Suprapubic skin (tissue), 4 donors: ENCODE results near the gene PIAS1. TPM values are rescaled to one million over a fixed set of nuclear protein-coding genes. Genes with fewer than 3 reads are reported as not detected.

Source experiments
- DNase-seq, 2 donors: peaks; one replicate each; pipeline ENCODE4 v3.0.0-alpha.2; 2019; ENCODE audit warnings: low spot score in 2 of 2
- H3K27ac ChIP-seq: fragments of 200-600 bp; sonication (generic); one replicate; pipeline ENCODE4 v1.5.1; 2019
- H3K27me3 ChIP-seq: fragments of 200-600 bp; sonication (generic); one replicate; pipeline ENCODE4 v1.5.1; 2019
- H3K36me3 ChIP-seq: fragments of 200-600 bp; sonication (generic); one replicate; pipeline ENCODE4 v1.5.1; 2019
- H3K4me1 ChIP-seq: fragments of 200-600 bp; sonication (generic); one replicate; pipeline ENCODE4 v1.5.1; 2019
- H3K4me3 ChIP-seq: fragments of 200-600 bp; sonication (generic); one replicate; pipeline ENCODE4 v1.5.1; 2019; ENCODE audit warnings: mild to moderate bottlenecking
- H3K9me3 ChIP-seq: fragments of 200-600 bp; sonication (generic); one replicate; pipeline ENCODE4 v1.5.1; 2019
- CTCF ChIP-seq, 2 donors: fragments of 200-600 bp in 1 of 2; fragments of 450-650 bp in 1 of 2; sonication (generic) in 1 of 2; IDR thresholded peaks; one replicate each; pipeline ENCODE4 v1.5.1; 2016 to 2019; ENCODE audit warnings: antibody characterized with exemption in 2 of 2, mild to moderate bottlenecking in 1 of 2, moderate library complexity in 1 of 2
- EP300 ChIP-seq: sonication (generic); formaldehyde crosslinking; IDR thresholded peaks from one replicate; pipeline ENCODE4 v1.6.1; 2017; ENCODE audit warnings: antibody characterized with exemption
- POLR2A ChIP-seq, 2 donors: fragments of 450-650 bp; IDR thresholded peaks; one replicate each; pipeline ENCODE4 v1.6.1; 2017; ENCODE audit warnings: antibody characterized with exemption in 2 of 2, mild to moderate bottlenecking in 2 of 2, moderate library complexity in 2 of 2
- POLR2AphosphoS5 ChIP-seq, 3 donors: sonication (generic); formaldehyde crosslinking; IDR thresholded peaks; one replicate each; pipeline ENCODE4 v1.6.1; 2017; ENCODE audit warnings: antibody characterized with exemption in 3 of 3
- WGBS: methylation state at CpG from one replicate; pipeline ENCODE4 v1.1.5; 2018; 5-methylcytosine and 5-hydroxymethylcytosine counted together
- total RNA-seq, 4 donors: library from RNA; depleted of rRNA; stranded (reverse); fragments of >200 nt; gene quantifications; one replicate each; pipeline ENCODE4 v1.1.0, GENCODE V29; 2016

Gene PIAS1
- total RNA-seq, 4 donors from 2014 or later = 43.7 to 71.5 (median 52.5) TPM

DNA sequence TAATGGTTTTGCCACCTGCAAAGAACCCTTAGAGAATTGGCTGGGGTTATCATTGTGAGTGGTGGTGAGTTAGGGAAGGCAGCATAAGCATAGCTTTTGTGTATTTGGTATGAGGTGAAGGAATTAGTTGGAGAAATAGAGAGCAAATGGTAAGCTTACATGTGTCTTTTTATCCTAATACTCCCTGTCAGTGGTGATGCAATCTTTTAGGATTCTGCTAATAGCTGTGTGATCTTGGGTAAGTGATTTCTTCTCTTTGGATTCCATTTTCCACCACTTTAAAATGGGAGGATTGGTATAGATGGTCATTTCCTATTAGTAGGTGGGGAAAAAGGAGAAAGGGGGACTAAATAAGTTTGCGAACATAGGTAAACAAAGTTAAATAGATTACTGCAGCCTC lies 30.9 kb downstream of the PIAS1 start:
- H3K4me1 ChIP-seq = peaks cover 38% of the 10 kb centered on the region

DNA sequence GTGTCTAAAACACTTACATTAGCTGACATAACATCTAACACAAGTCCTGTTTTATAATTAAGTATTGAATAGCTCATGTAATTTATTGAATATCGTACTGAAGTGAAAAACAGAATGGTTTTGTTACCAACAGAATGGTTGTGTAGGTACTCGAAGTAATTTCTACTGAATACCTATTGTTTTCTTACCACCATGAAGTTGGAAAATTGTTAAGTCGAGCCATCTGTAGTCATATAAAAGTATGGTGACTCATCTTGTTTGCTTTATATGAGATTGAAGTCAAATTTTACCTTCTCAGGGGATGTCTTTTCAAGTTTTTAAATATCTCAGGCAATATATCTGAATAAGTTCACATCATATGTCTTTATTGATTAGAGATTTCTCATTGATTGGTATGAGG lies 37.6 kb downstream of the PIAS1 start:
- 88% methylated on average over 3 of the region's 3 CpGs for WGBS
- DNase-seq = no peak
- H3K36me3 ChIP-seq = peaks cover 19% of the 10 kb centered on the region
- no peak overlapping the region for H3K27ac ChIP-seq
- peaks cover 4% of the 10 kb centered on the region for H3K9me3 ChIP-seq
- H3K4me1 ChIP-seq = no peaks in the 10 kb centered on the region
- H3K4me3 ChIP-seq = no peak overlapping the region
- H3K27me3 ChIP-seq = no peaks in the 10 kb centered on the region
- TF ChIP-seq EP300 (no peak), POLR2AphosphoS5 (IDR thresholded peaks at IDR 0.05) (no peak), POLR2A (IDR thresholded peaks at IDR 0.05) (no peak), CTCF (IDR thresholded peaks at IDR 0.05) (no peak)

More for the DNA sequence above, 30.9 kb downstream of the PIAS1 start:
- 96% methylated on average over 1 of the region's 1 CpG for WGBS
- Histone ChIP-seq H3K9me3 (no peaks in the 10 kb centered on the region), H3K27me3 (no peaks in the 10 kb centered on the region), H3K27ac (no peak overlapping the region), H3K36me3 (peaks cover 10% of the 10 kb centered on the region), H3K4me3 (no peak overlapping the region)
- DNase-seq = no peak
- TF ChIP-seq POLR2AphosphoS5 (IDR thresholded peaks at IDR 0.05) (no peak), EP300 (no peak), CTCF (IDR thresholded peaks at IDR 0.05) (no peak), POLR2A (IDR thresholded peaks at IDR 0.05) (no peak)

DNA sequence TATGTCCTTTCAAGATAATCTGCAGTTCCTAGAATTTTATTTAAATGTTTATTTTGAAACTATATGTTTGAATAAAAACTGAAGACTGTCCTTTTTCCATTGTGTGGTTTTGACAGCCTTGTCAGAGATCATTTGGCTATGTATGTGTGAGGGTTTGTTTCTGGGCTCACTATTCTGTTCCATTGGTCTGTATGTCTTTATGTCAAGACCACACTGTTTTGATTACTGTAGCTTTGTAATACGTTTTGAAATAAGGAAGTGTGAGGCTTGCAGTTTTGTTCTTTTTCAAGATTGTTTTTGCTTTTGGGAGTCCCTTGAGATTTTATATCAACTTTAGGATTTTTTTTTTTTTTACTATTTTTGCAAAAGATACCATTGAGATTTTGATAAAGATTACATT lies 42.0 kb downstream of the PIAS1 start:
- Histone ChIP-seq H3K36me3 (peaks cover 24% of the 10 kb centered on the region), H3K4me3 (no peak overlapping the region), H3K4me1 (no peaks in the 10 kb centered on the region), H3K27ac (no peak overlapping the region), H3K9me3 (peaks cover 9% of the 10 kb centered on the region), H3K27me3 (no peaks in the 10 kb centered on the region)
- 85% methylated on average over 1 of the region's 1 CpG for WGBS
- TF ChIP-seq POLR2AphosphoS5 (IDR thresholded peaks at IDR 0.05) (no peak), EP300 (no peak), POLR2A (IDR thresholded peaks at IDR 0.05) (no peak), CTCF (IDR thresholded peaks at IDR 0.05) (no peak)
- no peak for DNase-seq

- Histone ChIP-seq H3K27me3 (no peaks in the 10 kb centered on the region), H3K4me3 (no peak overlapping the region), H3K4me1 (no peaks in the 10 kb centered on the region), H3K9me3 (peaks cover 9% of the 10 kb centered on the region), H3K27ac (no peak overlapping the region), H3K36me3 (peaks cover 23% of the 10 kb centered on the region)
- no peak for DNase-seq
- no peak for TF ChIP-seq CTCF (IDR thresholded peaks at IDR 0.05)
- TF ChIP-seq POLR2A (IDR thresholded peaks at IDR 0.05) = no peak
- TF ChIP-seq POLR2AphosphoS5 (IDR thresholded peaks at IDR 0.05) = no peak
- no peak for TF ChIP-seq EP300
These were observed 42.9 kb downstream of the PIAS1 start for GRCh38 chr15:68097029-68097428.

- Histone ChIP-seq H3K4me1 (no peaks in the 10 kb centered on the region), H3K27me3 (no peaks in the 10 kb centered on the region), H3K36me3 (peaks cover 18% of the 10 kb centered on the region), H3K9me3 (peaks cover 9% of the 10 kb centered on the region), H3K27ac (no peak overlapping the region), H3K4me3 (no peak overlapping the region)
- DNase-seq = no peak
- no peak for TF ChIP-seq CTCF (IDR thresholded peaks at IDR 0.05)
- no peak for TF ChIP-seq EP300
- TF ChIP-seq POLR2AphosphoS5 (IDR thresholded peaks at IDR 0.05) = no peak
- no peak for TF ChIP-seq POLR2A (IDR thresholded peaks at IDR 0.05)
- WGBS = 77% methylated on average over 1 of the region's 1 CpG
These were observed 44.4 kb downstream of the PIAS1 start for GRCh38 chr15:68098465-68098864.
